BLaER1 (cell line): ENCODE results near the gene SIGLECL1.

Experiments used
- H3K27ac ChIP-seq: shearing (Covaris generic); formaldehyde crosslinking; 2 replicates; pipeline ENCODE4 v1.8.1; 2022
- H3K27me3 ChIP-seq: shearing (Covaris generic); formaldehyde crosslinking; 2 replicates; pipeline ENCODE4 v1.8.1; 2022
- H3K36me3 ChIP-seq: shearing (Covaris generic); formaldehyde crosslinking; 2 replicates; pipeline ENCODE4 v1.8.1; 2022
- H3K4me1 ChIP-seq: shearing (Covaris generic); formaldehyde crosslinking; 2 replicates; pipeline ENCODE4 v1.8.1; 2022
- H3K4me2 ChIP-seq: shearing (Covaris generic); formaldehyde crosslinking; 2 replicates; pipeline ENCODE4 v1.8.1; 2022
- H3K4me3 ChIP-seq: shearing (Covaris generic); formaldehyde crosslinking; 2 replicates; pipeline ENCODE4 v1.8.1; 2022
- H3K9ac ChIP-seq: shearing (Covaris generic); formaldehyde crosslinking; 2 replicates; pipeline ENCODE4 v1.8.1; 2022
- H3K9me3 ChIP-seq: shearing (Covaris generic); formaldehyde crosslinking; 2 replicates; pipeline ENCODE4 v1.8.1; 2022
- H4K20me1 ChIP-seq: shearing (Covaris generic); formaldehyde crosslinking; 2 replicates; pipeline ENCODE4 v1.8.1; 2022
- Cebpa-rat ChIP-seq: shearing (Covaris generic); IDR thresholded peaks from 2 replicates; pipeline ENCODE4 v1.8.1; 2022

The SIGLECL1 gene

GRCh38 chr19:51294211-51294976, 43.5 kb downstream of the SIGLECL1 start:
- peak overlapping the region; percentile 78 for H3K9ac ChIP-seq
- H3K27me3 ChIP-seq, result no peaks in the 10 kb centered on the region

GRCh38 chr19:51294977-51295375, 44.1 kb downstream of the SIGLECL1 start:
- Histone ChIP-seq H4K20me1 (no peaks in the 10 kb centered on the region), H3K4me2 (peak overlapping the region; percentile 91), H3K27ac (peak overlapping the region; percentile 90), H3K9ac (peak overlapping the region; percentile 78), H3K36me3 (no peaks in the 10 kb centered on the region), H3K27me3 (no peaks in the 10 kb centered on the region), H3K4me3 (peak overlapping the region; percentile 62), H3K9me3 (peaks cover 7% of the 10 kb centered on the region; the same call in 1 of the 2 replicates), H3K4me1 (peaks cover 56% of the 10 kb centered on the region)
- TF ChIP-seq Cebpa-rat, result no peak

More at GRCh38 chr19:51294211-51294976, 43.5 kb downstream of the SIGLECL1 start:
- peak overlapping the region; percentile 90 for H3K27ac ChIP-seq
- peak overlapping the region; percentile 62 for H3K4me3 ChIP-seq
- H3K36me3 ChIP-seq, result no peaks in the 10 kb centered on the region
- peak overlapping the region; percentile 91 for H3K4me2 ChIP-seq
- H3K4me1 ChIP-seq, result peaks cover 56% of the 10 kb centered on the region
- peaks cover 7% of the 10 kb centered on the region; the same call in 1 of the 2 replicates for H3K9me3 ChIP-seq
- no peaks in the 10 kb centered on the region for H4K20me1 ChIP-seq
- TF ChIP-seq Cebpa-rat, result no peak

- Histone ChIP-seq H3K4me1 (peaks cover 56% of the 10 kb centered on the region), H3K27me3 (no peaks in the 10 kb centered on the region), H3K9ac (peak overlapping the region; percentile 78), H3K36me3 (no peaks in the 10 kb centered on the region), H3K4me2 (peak overlapping the region; percentile 91), H3K4me3 (peak overlapping the region; percentile 62), H4K20me1 (no peaks in the 10 kb centered on the region), H3K27ac (peak overlapping the region; percentile 90), H3K9me3 (peaks cover 4% of the 10 kb centered on the region; the same call in 1 of the 2 replicates)
- no peak for TF ChIP-seq Cebpa-rat
These were observed 44.7 kb downstream of the SIGLECL1 start for GRCh38 chr19:51295382-51296126.

- Histone ChIP-seq H3K9ac (peak overlapping the region; percentile 78; the same call in 1 of the 2 replicates), H3K36me3 (no peaks in the 10 kb centered on the region), H3K4me3 (no peak overlapping the region), H3K4me2 (peak overlapping the region; percentile 91), H4K20me1 (no peaks in the 10 kb centered on the region), H3K27me3 (no peaks in the 10 kb centered on the region), H3K4me1 (peaks cover 51% of the 10 kb centered on the region), H3K27ac (peak overlapping the region; percentile 90; the same call in 1 of the 2 replicates), H3K9me3 (peaks cover under 1% of the 10 kb centered on the region; the same call in 1 of the 2 replicates)
- TF ChIP-seq Cebpa-rat, result no peak
These were observed 45.6 kb downstream of the SIGLECL1 start for GRCh38 chr19:51296336-51297093.

GRCh38 chr19:51297406-51297805, 46.5 kb downstream of the SIGLECL1 start:
- Histone ChIP-seq H3K27ac (no peak overlapping the region), H3K4me1 (peaks cover 42% of the 10 kb centered on the region), H3K9ac (no peak overlapping the region), H4K20me1 (no peaks in the 10 kb centered on the region), H3K4me2 (no peak overlapping the region), H3K27me3 (no peaks in the 10 kb centered on the region), H3K9me3 (peaks cover 6% of the 10 kb centered on the region; the same call in 1 of the 2 replicates), H3K36me3 (no peaks in the 10 kb centered on the region), H3K4me3 (no peak overlapping the region)
- TF ChIP-seq Cebpa-rat, result no peak

GRCh38 chr19:51301266-51301665, 50.4 kb downstream of the SIGLECL1 start:
- Histone ChIP-seq H4K20me1 (no peaks in the 10 kb centered on the region), H3K36me3 (no peaks in the 10 kb centered on the region)

GRCh38 chr19:51305479-51305878, 54.6 kb downstream of the SIGLECL1 start:
- peaks cover 40% of the 10 kb centered on the region for H3K9me3 ChIP-seq

More at GRCh38 chr19:51301266-51301665, 50.4 kb downstream of the SIGLECL1 start:
- H3K4me2 ChIP-seq, result no peak overlapping the region
- H3K27me3 ChIP-seq, result no peaks in the 10 kb centered on the region
- peaks cover 21% of the 10 kb centered on the region for H3K9me3 ChIP-seq
- peaks cover 3% of the 10 kb centered on the region for H3K4me1 ChIP-seq
- no peak overlapping the region for H3K9ac ChIP-seq
- no peak for TF ChIP-seq Cebpa-rat
- H3K4me3 ChIP-seq, result no peak overlapping the region
- no peak overlapping the region for H3K27ac ChIP-seq

GRCh38 chr19:51311351-51312257, 60.7 kb downstream of the SIGLECL1 start, which contains the start of gene IGLON5:
Gene IGLON5, plus strand, starts transcription at chr19:51311644. Its CDS starts 204 bp downstream, at chr19:51311848.
- Histone ChIP-seq H3K4me2 (peak within 1 kb of the TSS; percentile 34), H3K27ac (no peak within 1 kb of the TSS), H3K27me3 (no peaks in the 10 kb centered on the region), H3K4me3 (peak within 1 kb of the TSS; percentile 41; the same call in 1 of the 2 replicates), H4K20me1 (no peaks in the 10 kb centered on the region), H3K9ac (peak within 1 kb of the TSS; percentile 19; the same call in 1 of the 2 replicates), H3K4me1 (peaks cover 13% of the 10 kb centered on the region), H3K36me3 (no peaks in the 10 kb centered on the region), H3K9me3 (peaks cover 24% of the 10 kb centered on the region)
- no peak for TF ChIP-seq Cebpa-rat

More at GRCh38 chr19:51305479-51305878, 54.6 kb downstream of the SIGLECL1 start:
- H3K27me3 ChIP-seq, result no peaks in the 10 kb centered on the region
- H3K4me3 ChIP-seq, result no peak overlapping the region
- H3K4me2 ChIP-seq, result no peak overlapping the region
- no peak overlapping the region for H3K9ac ChIP-seq
- no peaks in the 10 kb centered on the region for H3K4me1 ChIP-seq
- TF ChIP-seq Cebpa-rat, result no peak
- no peak overlapping the region for H3K27ac ChIP-seq
- no peaks in the 10 kb centered on the region for H4K20me1 ChIP-seq
- no peaks in the 10 kb centered on the region for H3K36me3 ChIP-seq
